IPS-NIHi7 (cell line): ENCODE data around the gene TTC31.

ENCODE experiments used
- DNase-seq: peaks from one replicate; pipeline ENCODE4 v3.0.0; 2012; ENCODE audit warnings: mixed read lengths; ENCODE audit errors: extremely low spot score

Gene TTC31

GRCh38 chr2:74486141-74486540 is 3.3 kb downstream of the TTC31 start:
- DNase-seq: no peak

GRCh38 chr2:74488643-74489481 is 6.0 kb downstream of the TTC31 start:
- no peak for DNase-seq

GRCh38 chr2:74489906-74490305 is 7.0 kb downstream of the TTC31 start:
- no peak for DNase-seq

DNA sequence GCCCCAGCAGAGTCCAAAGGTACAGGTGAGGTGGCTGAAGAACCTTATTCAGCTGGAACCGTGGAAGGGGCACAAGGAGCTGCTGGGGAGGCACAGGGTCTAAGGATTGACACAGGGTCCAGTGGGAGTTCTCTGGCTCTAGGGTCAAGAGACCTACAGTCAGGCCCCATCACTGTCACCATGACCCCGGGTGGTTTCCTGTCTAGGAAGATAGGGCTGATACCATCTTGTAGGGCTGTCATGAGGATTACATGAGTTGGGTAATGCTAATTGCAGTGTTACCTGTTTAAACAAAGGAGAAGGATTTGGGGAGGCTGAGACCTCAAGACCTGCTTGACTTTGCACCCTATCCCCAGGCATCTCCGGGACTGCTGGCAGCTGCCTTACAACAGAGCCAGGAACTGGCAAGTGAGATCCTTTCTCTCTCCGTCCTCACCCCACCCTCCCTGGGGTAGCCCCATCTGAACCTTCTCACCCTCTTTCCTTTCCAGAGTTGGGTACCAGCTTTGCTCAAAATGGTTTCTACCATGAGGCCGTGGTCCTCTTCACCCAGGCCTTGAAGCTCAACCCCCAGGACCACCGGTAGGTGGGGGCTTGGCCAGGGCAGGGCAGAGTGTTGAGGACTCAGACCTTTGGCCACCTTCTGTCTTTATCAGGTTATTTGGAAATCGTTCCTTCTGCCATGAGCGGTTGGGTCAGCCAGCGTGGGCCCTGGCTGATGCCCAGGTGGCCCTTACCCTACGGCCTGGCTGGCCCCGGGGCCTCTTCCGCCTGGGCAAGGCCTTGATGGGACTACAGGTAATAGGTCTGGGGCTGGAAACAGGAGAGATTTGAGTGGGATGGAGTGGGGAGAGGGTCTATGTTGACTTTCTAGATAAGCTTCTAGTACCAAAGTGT is 9.0 kb downstream of the TTC31 start:
- DNase-seq: no peak

DNA sequence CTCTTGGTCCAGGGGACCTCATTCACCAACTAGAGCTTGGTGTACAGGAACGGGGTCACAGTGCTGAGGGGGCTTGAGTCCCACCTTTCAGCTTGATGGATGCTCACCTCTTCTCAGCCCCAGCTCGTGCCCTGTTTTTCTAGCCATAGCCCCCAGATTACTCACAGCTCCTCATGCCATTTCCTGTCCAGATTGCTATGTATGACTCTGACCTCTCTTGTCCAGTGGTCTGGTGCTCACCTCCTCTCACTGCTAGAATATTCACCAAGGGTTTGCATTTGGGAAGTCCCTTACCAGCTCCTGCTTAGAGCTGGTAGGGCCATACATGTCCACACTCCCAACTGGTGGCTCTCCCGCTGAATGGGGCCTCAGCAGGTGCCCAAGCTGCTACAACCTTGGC is 10.7 kb downstream of the TTC31 start:
- DNase-seq: no peak

DNA sequence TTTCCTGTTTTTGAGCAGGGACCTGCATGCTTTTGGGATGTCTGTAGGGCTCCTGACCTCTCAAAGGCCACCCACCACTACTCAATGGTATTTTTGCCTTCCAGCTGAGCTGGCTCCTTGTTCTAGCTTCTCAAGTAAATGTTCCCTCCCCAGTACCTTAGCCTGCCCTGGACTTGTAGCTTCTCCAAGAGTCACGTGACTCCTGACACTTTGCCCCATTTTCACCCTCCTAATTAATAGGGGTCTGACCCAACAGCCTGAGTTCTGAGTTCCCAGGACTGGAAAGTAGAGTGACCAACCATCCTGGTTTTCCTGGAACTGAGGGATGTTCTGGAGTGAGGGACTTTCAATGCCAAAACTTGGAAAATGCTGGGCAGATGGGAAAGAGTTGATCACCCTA is 12.6 kb downstream of the TTC31 start:
- DNase-seq: no peak

DNA sequence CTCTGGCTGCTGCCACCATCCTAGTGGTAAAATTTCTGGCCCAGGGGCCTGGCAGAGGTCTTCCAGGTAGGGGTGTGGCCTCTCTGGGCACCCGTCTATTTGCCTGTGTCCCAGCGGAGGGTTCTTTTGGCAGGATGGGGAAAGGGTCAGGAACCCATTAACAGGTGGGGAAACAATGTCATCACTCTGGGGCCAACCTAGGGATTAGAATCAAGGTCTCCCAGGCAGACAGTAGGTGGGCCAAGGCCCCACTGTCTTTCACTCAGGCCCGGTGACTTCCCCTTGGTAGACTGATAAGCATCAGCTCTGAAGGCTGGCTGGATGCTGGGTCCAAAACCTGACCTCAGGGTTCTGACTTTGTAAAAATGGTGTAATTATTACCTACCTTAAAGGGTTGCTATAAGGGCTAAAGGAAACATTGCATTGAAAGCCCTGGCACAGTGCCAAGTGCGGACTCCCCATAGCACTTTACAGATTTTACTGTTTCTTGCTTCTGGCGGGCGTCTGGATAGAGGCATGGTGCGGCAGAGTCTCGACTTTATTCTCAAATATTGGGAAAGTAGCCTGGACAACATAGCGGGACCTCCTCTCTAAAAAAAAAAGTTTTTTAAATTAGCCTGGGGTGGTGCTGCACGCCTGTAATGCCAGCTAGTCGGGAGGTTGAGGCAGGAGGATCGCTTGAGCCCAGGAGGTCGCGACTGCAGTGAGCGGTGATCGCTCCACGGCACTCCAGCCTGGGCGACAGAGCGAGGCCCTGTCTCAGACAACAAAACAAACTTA is 14.3 kb downstream of the TTC31 start:
- no peak for DNase-seq

GRCh38 chr2:74497777-74498499 is 15.1 kb downstream of the TTC31 start:
- peak; percentile 37 for DNase-seq

GRCh38 chr2:74498500-74499266 is 15.8 kb downstream of the TTC31 start:
- DNase-seq: peak; percentile 45

GRCh38 chr2:74499267-74499939 is 16.5 kb downstream of the TTC31 start, which contains the start of gene LBX2:
LBX2 (minus strand) TSS chr2:74499603; CDS start chr2:74499537, 66 bp downstream.
- DNase-seq: peak; percentile 29

DNA sequence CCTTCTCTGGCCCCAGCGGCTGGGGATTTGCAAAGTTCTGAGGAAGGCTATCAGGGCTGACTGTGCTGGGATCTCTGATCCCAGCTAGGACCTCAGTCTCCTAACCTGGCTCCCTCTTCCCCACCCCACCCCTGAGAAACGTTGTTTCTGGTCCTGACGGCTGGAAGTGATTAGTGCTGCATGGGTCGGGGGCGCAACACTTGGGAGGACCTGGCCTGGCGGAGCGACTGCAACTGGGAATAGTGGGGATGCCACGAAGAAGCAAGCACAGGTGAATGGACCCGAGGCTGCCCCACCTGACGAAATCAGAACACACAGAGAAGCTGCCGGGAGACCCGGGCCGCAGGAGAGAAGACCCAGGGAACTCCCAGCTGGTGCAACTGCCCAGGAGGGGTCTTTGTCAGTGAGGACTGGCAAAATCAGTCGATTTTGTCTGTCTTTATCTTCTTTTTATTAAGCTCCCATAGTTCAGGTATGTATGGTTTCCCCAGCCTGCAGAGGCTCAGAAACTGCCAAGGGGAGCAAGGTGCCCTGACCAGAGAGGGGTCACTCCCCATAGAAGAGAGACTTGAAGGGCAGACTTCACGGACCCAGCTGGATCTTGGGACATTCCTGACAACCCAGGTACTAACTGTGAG is 17.2 kb downstream of the TTC31 start:
- DNase-seq: no peak

- no peak for DNase-seq
These were observed 17.7 kb downstream of the TTC31 start for GRCh38 chr2:74500578-74500946.

- peak; percentile 22 for DNase-seq
These were observed 18.6 kb downstream of the TTC31 start for GRCh38 chr2:74501335-74502071.

DNA sequence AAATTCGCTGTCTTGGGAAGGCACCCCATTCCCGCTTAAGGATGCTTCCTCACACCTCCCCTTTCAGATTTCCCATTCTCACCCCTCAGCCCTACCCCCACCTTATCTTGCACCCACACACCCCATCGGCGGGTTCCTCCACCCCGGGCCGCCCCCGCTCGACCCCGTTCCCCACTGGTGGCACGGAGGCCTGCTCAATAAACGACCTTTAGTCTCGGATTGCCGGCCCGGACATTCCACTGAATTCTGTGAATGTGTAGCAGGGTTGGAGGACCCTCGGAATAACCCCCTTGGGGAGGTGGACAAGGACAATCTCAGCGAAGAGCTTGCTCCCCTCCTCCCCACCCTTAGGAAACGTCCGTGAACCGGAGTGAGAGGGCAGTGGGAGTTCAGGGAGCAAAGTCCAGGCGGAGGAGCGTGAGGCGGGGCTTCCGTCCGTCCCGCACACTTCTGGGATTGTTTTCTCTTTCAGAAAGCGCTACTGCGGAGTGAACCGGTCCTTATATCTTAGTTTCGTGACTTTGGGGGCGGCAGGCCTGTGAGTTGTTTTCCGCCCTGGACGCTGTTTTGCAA is 19.4 kb downstream of the TTC31 start:
- DNase-seq: no peak

DNA sequence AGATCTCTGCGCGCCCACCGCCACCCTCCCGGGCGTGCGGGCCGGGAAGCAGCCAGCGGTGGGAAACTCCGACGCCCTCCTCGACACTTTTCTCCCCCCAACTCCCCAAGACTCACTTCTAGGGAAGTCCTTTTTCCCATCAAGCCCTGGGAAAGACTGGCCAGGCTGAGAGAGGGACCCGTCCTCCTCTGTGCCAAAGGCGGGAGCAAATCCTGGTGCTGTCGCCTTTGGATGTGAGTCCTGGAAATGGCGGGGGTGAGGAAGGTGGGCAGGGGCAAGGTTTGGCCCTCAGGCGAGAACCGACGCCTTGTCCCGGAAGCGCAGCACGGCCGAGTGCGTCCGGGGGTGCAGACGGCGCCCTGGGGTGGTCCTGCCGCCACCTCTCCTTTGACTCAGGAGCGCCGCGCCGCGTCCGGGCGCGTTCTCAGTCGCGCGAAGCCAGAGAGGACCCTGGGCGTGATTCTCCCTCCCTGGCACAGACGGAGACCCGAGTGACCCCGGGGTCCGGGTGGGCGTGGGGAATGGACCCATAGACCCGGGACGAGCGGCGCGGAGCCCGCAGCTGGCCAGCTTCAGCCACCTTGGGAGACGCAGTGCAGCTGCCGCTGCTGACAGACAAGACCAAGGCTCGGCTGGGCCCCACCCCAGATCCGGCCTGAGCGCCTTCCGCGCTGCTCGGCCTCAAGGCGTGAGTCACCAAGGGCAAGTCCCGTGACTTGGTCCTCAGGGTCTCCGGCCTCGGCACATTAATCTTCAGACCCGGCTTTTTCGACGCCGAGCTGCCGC is 20.0 kb downstream of the TTC31 start:
- peak; percentile 70 for DNase-seq

GRCh38 chr2:74503506-74504475 is 20.9 kb downstream of the TTC31 start:
- no peak for DNase-seq
